ENCODE measurements around the gene ECE2. TPM values are rescaled to one million over a fixed set of nuclear protein-coding genes. Genes with fewer than 3 reads are reported as not detected.

The ECE2 gene
- total RNA-seq, 4 donors from 2014 or later: not detected

GRCh38 chr3:184257083-184257915 lies 18.5 kb upstream of the ECE2 start:
- H3K27me3 ChIP-seq: peaks cover 0 to 35% of the 10 kb centered on the region in 2 donors
- no peak overlapping the region for H3K4me3 ChIP-seq
- no peak overlapping the region for H3K27ac ChIP-seq
- no peaks in the 10 kb centered on the region for H3K9me3 ChIP-seq
- peaks cover 0 to 29% (median 22%) of the 10 kb centered on the region in 4 donors for H3K4me1 ChIP-seq
- no peak for DNase-seq (ENCODE audit: low spot score in 2 of 2)
- WGBS, 2 donors: 88 to 89% methylated on average over 23 of the region's 23 CpGs
- TF ChIP-seq POLR2A (IDR thresholded peaks at IDR 0.05): no peak
- peaks cover 0 to 14% (median 0%) of the 10 kb centered on the region in 3 donors for H3K36me3 ChIP-seq

- Histone ChIP-seq H3K4me1 (peaks cover 0 to 33% (median 25%) of the 10 kb centered on the region in 4 donors), H3K4me3 (no peak overlapping the region)
- 89 to 91% methylated on average over 5 of the region's 5 CpGs for WGBS, 2 donors
Observed at GRCh38 chr3:184258926-184259325, 16.9 kb upstream of the ECE2 start.

GRCh38 chr3:184259396-184259877 lies 16.4 kb upstream of the ECE2 start:
- no peak for DNase-seq (ENCODE audit: low spot score in 2 of 2)
- peaks cover 0 to 14% (median 0%) of the 10 kb centered on the region in 3 donors for H3K36me3 ChIP-seq
- WGBS, 2 donors: 13 to 17% methylated on average over 18 to 24 of the region's 28 CpGs
- H3K4me1 ChIP-seq: peaks cover 0 to 33% (median 25%) of the 10 kb centered on the region in 4 donors
- H3K4me3 ChIP-seq: no peak overlapping the region
- peaks cover 0 to 56% of the 10 kb centered on the region in 2 donors for H3K27me3 ChIP-seq
- H3K9me3 ChIP-seq: no peaks in the 10 kb centered on the region
- H3K27ac ChIP-seq: no peak overlapping the region
- TF ChIP-seq EP300 (IDR thresholded peaks at IDR 0.05) (no peak), POLR2A (IDR thresholded peaks at IDR 0.05) (no peak), CTCF (IDR thresholded peaks at IDR 0.05) (no peak)

More at GRCh38 chr3:184258926-184259325, 16.9 kb upstream of the ECE2 start:
- H3K27me3 ChIP-seq: peaks cover 0 to 51% of the 10 kb centered on the region in 2 donors
- no peaks in the 10 kb centered on the region for H3K9me3 ChIP-seq
- no peak for TF ChIP-seq POLR2A (IDR thresholded peaks at IDR 0.05)
- TF ChIP-seq EP300 (IDR thresholded peaks at IDR 0.05): no peak
- TF ChIP-seq CTCF (IDR thresholded peaks at IDR 0.05): no peak
- DNase-seq (ENCODE audit: low spot score in 2 of 2): no peak
- no peak overlapping the region for H3K27ac ChIP-seq
- peaks cover 0 to 14% (median 0%) of the 10 kb centered on the region in 3 donors for H3K36me3 ChIP-seq

- Histone ChIP-seq H3K9me3 (no peaks in the 10 kb centered on the region), H3K4me3 (peak overlapping the region in 2 of 4 donors; percentile 38 to 39), H3K27me3 (peaks cover 0 to 63% of the 10 kb centered on the region in 2 donors), H3K27ac (no peak overlapping the region), H3K36me3 (peaks cover 0 to 14% (median 0%) of the 10 kb centered on the region in 3 donors), H3K4me1 (peaks cover 0 to 33% (median 25%) of the 10 kb centered on the region in 4 donors)
- TF ChIP-seq POLR2A (IDR thresholded peaks at IDR 0.05): no peak
- TF ChIP-seq EP300 (IDR thresholded peaks at IDR 0.05): no peak
- TF ChIP-seq CTCF (IDR thresholded peaks at IDR 0.05): no peak
- 1 to 2% methylated on average over 28 to 47 of the region's 91 CpGs for WGBS, 2 donors
- DNase-seq (ENCODE audit: low spot score in 2 of 2): no peak
Observed at GRCh38 chr3:184259878-184260723, 15.7 kb upstream of the ECE2 start.

- H3K27me3 ChIP-seq: peaks cover 0 to 70% of the 10 kb centered on the region in 2 donors
- DNase-seq (ENCODE audit: low spot score in 2 of 2): no peak
- peaks cover 0 to 33% (median 25%) of the 10 kb centered on the region in 4 donors for H3K4me1 ChIP-seq
- H3K27ac ChIP-seq: no peak overlapping the region
- no peaks in the 10 kb centered on the region for H3K9me3 ChIP-seq
- peak overlapping the region; percentile 18 to 53 (median 32) for H3K4me3 ChIP-seq
- 1 to 2% methylated on average over 19 to 44 of the region's 49 CpGs for WGBS, 2 donors
- TF ChIP-seq POLR2A (IDR thresholded peaks at IDR 0.05) (no peak), EP300 (IDR thresholded peaks at IDR 0.05) (no peak)
- peaks cover 0 to 14% (median 0%) of the 10 kb centered on the region in 3 donors for H3K36me3 ChIP-seq
Observed at GRCh38 chr3:184260724-184261269, 15.0 kb upstream of the ECE2 start.

Measured in tibial nerve (tissue), 4 donors.